ENCODE data around the gene SPINK1. TPM values are rescaled to one million over a fixed set of nuclear protein-coding genes. Genes with fewer than 3 reads are reported as not detected.

SPINK1 gene
- total and polyA plus RNA-seq, 2 of the 4 experiments (the other 2 are of a cell fraction) = not detected

DNA sequence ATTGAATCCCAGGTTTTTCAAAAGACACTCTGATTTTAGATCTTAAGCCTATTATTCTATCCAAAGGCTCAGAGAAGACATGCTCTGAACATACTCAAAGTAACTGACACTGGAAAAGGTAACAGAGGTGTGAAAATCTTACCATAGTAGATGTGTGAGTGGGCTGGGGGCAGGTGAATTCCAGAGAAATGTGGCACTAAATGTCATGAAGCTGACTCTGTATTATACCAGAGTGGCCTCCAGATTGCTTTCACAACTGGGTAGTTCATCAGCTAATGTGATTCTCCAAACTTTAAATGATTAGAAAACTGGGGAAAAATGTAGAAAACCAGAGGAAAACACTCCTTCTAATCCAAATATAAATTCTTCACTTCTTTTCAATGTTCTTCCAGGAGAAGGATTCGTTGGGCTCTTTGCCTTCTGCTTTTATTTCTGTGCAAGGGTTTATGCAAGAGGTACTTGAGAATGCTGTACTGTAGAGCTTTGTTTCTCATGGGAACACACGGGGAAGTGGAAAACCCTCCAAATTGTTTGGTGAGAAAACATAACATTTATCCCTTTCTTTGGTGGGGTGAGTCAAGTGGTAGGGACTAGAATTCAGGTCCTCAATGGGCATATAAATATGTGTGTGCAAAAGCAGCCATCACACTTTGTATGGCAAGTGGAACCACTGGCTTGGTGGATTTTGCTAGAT, 46.7 kb upstream of the SPINK1 start, which contains the start of gene SCGB3A2:
Gene SCGB3A2, plus strand, starts transcription at position 646 of the 694 bp plus-strand sequence. CDS start 93 bp downstream, outside the sequence.
- H3K4ac ChIP-seq (ENCODE audit: low read depth, low read length) = no peak within 1 kb of the TSS

More for the DNA sequence above, 46.7 kb upstream of the SPINK1 start, which contains the start of gene SCGB3A2:
- no TSS peak for BruUV-seq (replicated peaks)
- ChIA-PET CTCF (interaction anchor here (1.5 kb wide), 1 partner anchor 9 kb away, joined by 3 read pairs; no protein-coding TSS in a partner anchor), POLR2A (ENCODE audit: unreplicated experiment) (no interaction called here)
- H3K9ac ChIP-seq (ENCODE audit: low read depth, low read length) = no peak within 1 kb of the TSS
- H2BK5ac ChIP-seq (ENCODE audit: low read depth, low read length, poor library complexity, severe bottlenecking) = no peak within 1 kb of the TSS
- no peak within 1 kb of the TSS for H3K18ac ChIP-seq (ENCODE audit: low read depth, low read length)
- H3K9me3 ChIP-seq (ENCODE audit: control insufficient read depth, insufficient read depth, low read length) = no peaks in the 10 kb centered on the region
- no peak within 1 kb of the TSS for H3K4me2 ChIP-seq (ENCODE audit: low read depth, low read length)
- no peaks in the 10 kb centered on the region for H4K20me1 ChIP-seq (ENCODE audit: insufficient read depth, low read length)
- H2AFZ ChIP-seq (replicated peaks; ENCODE audit: low read length, poor library complexity) = no peak within 1 kb of the TSS
- no peak for TF ChIP-seq MXI1 (IDR thresholded peaks at IDR 0.05; ENCODE audit: borderline replicate concordance, low read depth, low read length)
- no peak for TF ChIP-seq RAD21 (IDR thresholded peaks at IDR 0.05; ENCODE audit: low read length)
- TF ChIP-seq MAFK (IDR thresholded peaks at IDR 0.05; ENCODE audit: low read depth, low read length) = no peak
- TF ChIP-seq, protein P1, sequence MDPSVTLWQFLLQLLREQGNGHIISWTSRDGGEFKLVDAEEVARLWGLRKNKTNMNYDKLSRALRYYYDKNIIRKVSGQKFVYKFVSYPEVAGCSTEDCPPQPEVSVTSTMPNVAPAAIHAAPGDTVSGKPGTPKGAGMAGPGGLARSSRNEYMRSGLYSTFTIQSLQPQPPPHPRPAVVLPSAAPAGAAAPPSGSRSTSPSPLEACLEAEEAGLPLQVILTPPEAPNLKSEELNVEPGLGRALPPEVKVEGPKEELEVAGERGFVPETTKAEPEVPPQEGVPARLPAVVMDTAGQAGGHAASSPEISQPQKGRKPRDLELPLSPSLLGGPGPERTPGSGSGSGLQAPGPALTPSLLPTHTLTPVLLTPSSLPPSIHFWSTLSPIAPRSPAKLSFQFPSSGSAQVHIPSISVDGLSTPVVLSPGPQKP (IDR thresholded peaks at IDR 0.05; ENCODE audit: borderline replicate concordance, low read depth, low read length) = no peak
- TF ChIP-seq SMC3 (IDR thresholded peaks at IDR 0.05; ENCODE audit: low read depth, low read length) = no peak
- TF ChIP-seq CHD1 (IDR thresholded peaks at IDR 0.05; ENCODE audit: low read depth, low read length) = no peak
- TF ChIP-seq CEBPB (IDR thresholded peaks at IDR 0.05; ENCODE audit: low read depth, low read length) = no peak
- no peak for TF ChIP-seq RFX5 (IDR thresholded peaks at IDR 0.05; ENCODE audit: low read depth, low read length)
- TF ChIP-seq MAZ (IDR thresholded peaks at IDR 0.05; ENCODE audit: borderline replicate concordance, low read depth, low read length) = no peak
- H3K4me1 ChIP-seq (ENCODE audit: control insufficient read depth, insufficient read depth, low read length) = no peaks in the 10 kb centered on the region
- no CpG with 5 or more reads among the region's 2 CpGs for WGBS, 2 experiments (ENCODE audit: extremely low coverage in 2 of 2, insufficient read length in 1 of 2)
- no peak within 1 kb of the TSS for H4K8ac ChIP-seq (ENCODE audit: low read depth in 2 of 2, low read length in 2 of 2)
- no peak for DNase-seq
- intact Hi-C loops (cut with micrococcal nuclease) (no loop called here), in situ Hi-C loops (cut with MboI; ENCODE audit: low sequenced_read_pairs) (no loop called here), dilution Hi-C loops (cut with HindIII; ENCODE audit: low sequenced_read_pairs, unreplicated experiment) (no loop called here)
- H2AK5ac ChIP-seq (ENCODE audit: low read depth, low read length) = no peak within 1 kb of the TSS
- no peak within 1 kb of the TSS for H2BK15ac ChIP-seq (ENCODE audit: low read depth, low read length)
- no peak within 1 kb of the TSS for H3K56ac ChIP-seq (ENCODE audit: extremely low read depth, insufficient read depth, low read length)
- ATAC-seq (ENCODE audit: low read depth) = no peak
- no peak within 1 kb of the TSS for H2BK120ac ChIP-seq (ENCODE audit: low read depth, low read length)
- H4K5ac ChIP-seq (ENCODE audit: low read depth, low read length) = no peak within 1 kb of the TSS
- H2BK20ac ChIP-seq (ENCODE audit: low read depth, low read length) = no peak within 1 kb of the TSS
- H3K23ac ChIP-seq (ENCODE audit: low read depth, low read length) = no peak within 1 kb of the TSS
- H3K27ac ChIP-seq (ENCODE audit: insufficient read depth, low read length) = no peak within 1 kb of the TSS
- no peaks in the 10 kb centered on the region for H3K9me1 ChIP-seq (ENCODE audit: insufficient read depth, low read length)
- no peaks in the 10 kb centered on the region for H3K36me3 ChIP-seq (ENCODE audit: control insufficient read depth, insufficient read depth, low read length)
- H3K4me3 ChIP-seq (ENCODE audit: insufficient read depth, low read depth, low read length) = no peak within 1 kb of the TSS
- no peak within 1 kb of the TSS for H4K91ac ChIP-seq (ENCODE audit: insufficient read depth, low read depth, low read length)
- no peaks in the 10 kb centered on the region for H3K27me3 ChIP-seq (ENCODE audit: control insufficient read depth, insufficient read depth, low read length)
- H3K79me1 ChIP-seq (ENCODE audit: low read depth in 1 of 2, low read length in 2 of 2) = no peaks in the 10 kb centered on the region
- H3K14ac ChIP-seq (replicated peaks; ENCODE audit: low read depth, low read length) = no peak within 1 kb of the TSS
- H2AK9ac ChIP-seq (replicated peaks; ENCODE audit: low read depth, low read length, poor library complexity) = no peak within 1 kb of the TSS
